GM18499 (cell line): ENCODE results near the gene ATG4B.
"Not testable (repeated sequence)": the region's sequence is repeated elsewhere in the genome, so short reads cannot be mapped to it uniquely, and the experiment has no call there.

Experiments used
- ATAC-seq: cut with Tn5 transposase; IDR thresholded peaks from one replicate; pipeline ENCODE4 v1.9.1; 2021; ENCODE audit warnings: moderate number of reproducible peaks; ENCODE audit not compliant: insufficient read depth, unreplicated experiment

The ATG4B gene

GRCh38 chr2:241637018-241637794 lies at the start of gene ATG4B, which contains the start of gene THAP4:
Gene ATG4B, plus strand, starts transcription at chr2:241637693. Its CDS starts 22 bp downstream, at chr2:241637715.
Gene THAP4, minus strand, starts transcription at chr2:241637158. Its CDS starts 141 bp downstream, at chr2:241637017.
- ATAC-seq: no peak

- ATAC-seq: not testable (repeated sequence)
These were observed 47.6 kb upstream of the ATG4B start for GRCh38 chr2:241589863-241590262.

GRCh38 chr2:241590496-241591455 lies 46.7 kb upstream of the ATG4B start:
- not testable (repeated sequence) for ATAC-seq

GRCh38 chr2:241592126-241592845 lies 45.2 kb upstream of the ATG4B start:
- no peak for ATAC-seq

GRCh38 chr2:241593271-241593670 lies 44.2 kb upstream of the ATG4B start:
- ATAC-seq: no peak

GRCh38 chr2:241595600-241596140 lies 41.8 kb upstream of the ATG4B start:
- no peak for ATAC-seq

GRCh38 chr2:241597561-241597960 lies 39.9 kb upstream of the ATG4B start:
- no peak for ATAC-seq

- no peak for ATAC-seq
These were observed 39.4 kb upstream of the ATG4B start for GRCh38 chr2:241598061-241598460.

GRCh38 chr2:241598487-241598886 lies 39.0 kb upstream of the ATG4B start:
- ATAC-seq: no peak

GRCh38 chr2:241599615-241600014 lies 37.9 kb upstream of the ATG4B start:
- ATAC-seq: no peak

GRCh38 chr2:241601841-241602240 lies 35.7 kb upstream of the ATG4B start:
- no peak for ATAC-seq

- ATAC-seq: no peak
These were observed 34.8 kb upstream of the ATG4B start for GRCh38 chr2:241602720-241603119.

- ATAC-seq: no peak
These were observed 33.8 kb upstream of the ATG4B start for GRCh38 chr2:241603686-241604085.

- no peak for ATAC-seq
These were observed 31.3 kb upstream of the ATG4B start for GRCh38 chr2:241606186-241606585.

GRCh38 chr2:241607162-241607885 lies 30.2 kb upstream of the ATG4B start:
- ATAC-seq: no peak

GRCh38 chr2:241608881-241609280 lies 28.6 kb upstream of the ATG4B start:
- ATAC-seq: no peak

- peak; percentile 53 for ATAC-seq
These were observed 27.4 kb upstream of the ATG4B start for GRCh38 chr2:241609859-241610793.

GRCh38 chr2:241611062-241611461 lies 26.4 kb upstream of the ATG4B start:
- ATAC-seq: no peak
